Measurements from ENCODE around the gene HSD11B1. TPM values are rescaled to one million over a fixed set of nuclear protein-coding genes. Genes with fewer than 3 reads are reported as not detected.

The HSD11B1 gene
- total RNA-seq, 1 experiment from 2014 or later, result not detected

DNA sequence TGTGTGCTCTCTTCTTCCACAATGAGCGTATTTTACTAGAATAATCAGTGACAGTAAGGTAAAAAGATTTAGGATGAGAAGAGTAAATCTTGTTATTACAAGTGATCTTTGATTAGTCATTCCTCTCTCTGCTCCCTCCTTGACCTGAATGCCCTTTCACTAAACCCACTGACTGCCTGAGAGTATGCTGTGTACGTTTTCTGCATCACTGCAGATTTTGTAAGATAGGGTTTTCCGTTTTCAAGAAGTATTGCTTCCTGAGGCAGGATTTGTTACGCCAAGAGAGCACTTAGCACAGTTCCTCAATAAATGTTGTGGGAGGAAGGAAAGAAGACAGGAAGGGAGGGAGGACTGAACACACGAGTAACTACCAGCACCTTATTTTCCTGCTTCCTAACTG is 44.7 kb upstream of the HSD11B1 start (continued):
- TF ChIP-seq, protein P1, sequence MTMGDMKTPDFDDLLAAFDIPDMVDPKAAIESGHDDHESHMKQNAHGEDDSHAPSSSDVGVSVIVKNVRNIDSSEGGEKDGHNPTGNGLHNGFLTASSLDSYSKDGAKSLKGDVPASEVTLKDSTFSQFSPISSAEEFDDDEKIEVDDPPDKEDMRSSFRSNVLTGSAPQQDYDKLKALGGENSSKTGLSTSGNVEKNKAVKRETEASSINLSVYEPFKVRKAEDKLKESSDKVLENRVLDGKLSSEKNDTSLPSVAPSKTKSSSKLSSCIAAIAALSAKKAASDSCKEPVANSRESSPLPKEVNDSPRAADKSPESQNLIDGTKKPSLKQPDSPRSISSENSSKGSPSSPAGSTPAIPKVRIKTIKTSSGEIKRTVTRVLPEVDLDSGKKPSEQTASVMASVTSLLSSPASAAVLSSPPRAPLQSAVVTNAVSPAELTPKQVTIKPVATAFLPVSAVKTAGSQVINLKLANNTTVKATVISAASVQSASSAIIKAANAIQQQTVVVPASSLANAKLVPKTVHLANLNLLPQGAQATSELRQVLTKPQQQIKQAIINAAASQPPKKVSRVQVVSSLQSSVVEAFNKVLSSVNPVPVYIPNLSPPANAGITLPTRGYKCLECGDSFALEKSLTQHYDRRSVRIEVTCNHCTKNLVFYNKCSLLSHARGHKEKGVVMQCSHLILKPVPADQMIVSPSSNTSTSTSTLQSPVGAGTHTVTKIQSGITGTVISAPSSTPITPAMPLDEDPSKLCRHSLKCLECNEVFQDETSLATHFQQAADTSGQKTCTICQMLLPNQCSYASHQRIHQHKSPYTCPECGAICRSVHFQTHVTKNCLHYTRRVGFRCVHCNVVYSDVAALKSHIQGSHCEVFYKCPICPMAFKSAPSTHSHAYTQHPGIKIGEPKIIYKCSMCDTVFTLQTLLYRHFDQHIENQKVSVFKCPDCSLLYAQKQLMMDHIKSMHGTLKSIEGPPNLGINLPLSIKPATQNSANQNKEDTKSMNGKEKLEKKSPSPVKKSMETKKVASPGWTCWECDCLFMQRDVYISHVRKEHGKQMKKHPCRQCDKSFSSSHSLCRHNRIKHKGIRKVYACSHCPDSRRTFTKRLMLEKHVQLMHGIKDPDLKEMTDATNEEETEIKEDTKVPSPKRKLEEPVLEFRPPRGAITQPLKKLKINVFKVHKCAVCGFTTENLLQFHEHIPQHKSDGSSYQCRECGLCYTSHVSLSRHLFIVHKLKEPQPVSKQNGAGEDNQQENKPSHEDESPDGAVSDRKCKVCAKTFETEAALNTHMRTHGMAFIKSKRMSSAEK (CRISPR knock-in tag; IDR thresholded peaks at IDR 0.05; ENCODE audit: borderline replicate concordance), result no peak
- TF ChIP-seq TCF7 (CRISPR knock-in tag; IDR thresholded peaks at IDR 0.05; ENCODE audit: low read depth) (no peak), JAZF1 (CRISPR knock-in tag; IDR thresholded peaks at IDR 0.05) (no peak), NFATC4 (CRISPR knock-in tag; IDR thresholded peaks at IDR 0.05) (no peak), SMAD3 (CRISPR knock-in tag; IDR thresholded peaks at IDR 0.05; ENCODE audit: borderline replicate concordance) (no peak), NR1H2 (CRISPR knock-in tag; IDR thresholded peaks at IDR 0.05) (no peak), JUN (CRISPR knock-in tag; IDR thresholded peaks at IDR 0.05) (no peak), ZNF219 (CRISPR knock-in tag; IDR thresholded peaks at IDR 0.05; ENCODE audit: borderline replicate concordance) (no peak), FOXK1 (CRISPR knock-in tag; IDR thresholded peaks at IDR 0.05) (no peak), NR3C1 (CRISPR knock-in tag; conservative IDR thresholded peaks at IDR 0.05; ENCODE audit: low read depth) (no peak)
- TF ChIP-seq, protein P2, sequence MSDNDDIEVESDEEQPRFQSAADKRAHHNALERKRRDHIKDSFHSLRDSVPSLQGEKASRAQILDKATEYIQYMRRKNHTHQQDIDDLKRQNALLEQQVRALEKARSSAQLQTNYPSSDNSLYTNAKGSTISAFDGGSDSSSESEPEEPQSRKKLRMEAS (CRISPR knock-in tag; IDR thresholded peaks at IDR 0.05), result no peak
- TF ChIP-seq, protein P3, sequence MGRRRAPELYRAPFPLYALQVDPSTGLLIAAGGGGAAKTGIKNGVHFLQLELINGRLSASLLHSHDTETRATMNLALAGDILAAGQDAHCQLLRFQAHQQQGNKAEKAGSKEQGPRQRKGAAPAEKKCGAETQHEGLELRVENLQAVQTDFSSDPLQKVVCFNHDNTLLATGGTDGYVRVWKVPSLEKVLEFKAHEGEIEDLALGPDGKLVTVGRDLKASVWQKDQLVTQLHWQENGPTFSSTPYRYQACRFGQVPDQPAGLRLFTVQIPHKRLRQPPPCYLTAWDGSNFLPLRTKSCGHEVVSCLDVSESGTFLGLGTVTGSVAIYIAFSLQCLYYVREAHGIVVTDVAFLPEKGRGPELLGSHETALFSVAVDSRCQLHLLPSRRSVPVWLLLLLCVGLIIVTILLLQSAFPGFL (CRISPR knock-in tag; IDR thresholded peaks at IDR 0.05; ENCODE audit: borderline replicate concordance), result no peak
- TF ChIP-seq, protein P4, sequence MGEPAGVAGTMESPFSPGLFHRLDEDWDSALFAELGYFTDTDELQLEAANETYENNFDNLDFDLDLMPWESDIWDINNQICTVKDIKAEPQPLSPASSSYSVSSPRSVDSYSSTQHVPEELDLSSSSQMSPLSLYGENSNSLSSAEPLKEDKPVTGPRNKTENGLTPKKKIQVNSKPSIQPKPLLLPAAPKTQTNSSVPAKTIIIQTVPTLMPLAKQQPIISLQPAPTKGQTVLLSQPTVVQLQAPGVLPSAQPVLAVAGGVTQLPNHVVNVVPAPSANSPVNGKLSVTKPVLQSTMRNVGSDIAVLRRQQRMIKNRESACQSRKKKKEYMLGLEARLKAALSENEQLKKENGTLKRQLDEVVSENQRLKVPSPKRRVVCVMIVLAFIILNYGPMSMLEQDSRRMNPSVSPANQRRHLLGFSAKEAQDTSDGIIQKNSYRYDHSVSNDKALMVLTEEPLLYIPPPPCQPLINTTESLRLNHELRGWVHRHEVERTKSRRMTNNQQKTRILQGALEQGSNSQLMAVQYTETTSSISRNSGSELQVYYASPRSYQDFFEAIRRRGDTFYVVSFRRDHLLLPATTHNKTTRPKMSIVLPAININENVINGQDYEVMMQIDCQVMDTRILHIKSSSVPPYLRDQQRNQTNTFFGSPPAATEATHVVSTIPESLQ (CRISPR knock-in tag; IDR thresholded peaks at IDR 0.05), result no peak
- TF ChIP-seq, protein P5, sequence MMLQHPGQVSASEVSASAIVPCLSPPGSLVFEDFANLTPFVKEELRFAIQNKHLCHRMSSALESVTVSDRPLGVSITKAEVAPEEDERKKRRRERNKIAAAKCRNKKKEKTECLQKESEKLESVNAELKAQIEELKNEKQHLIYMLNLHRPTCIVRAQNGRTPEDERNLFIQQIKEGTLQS (CRISPR knock-in tag; conservative IDR thresholded peaks at IDR 0.05), result no peak

DNA sequence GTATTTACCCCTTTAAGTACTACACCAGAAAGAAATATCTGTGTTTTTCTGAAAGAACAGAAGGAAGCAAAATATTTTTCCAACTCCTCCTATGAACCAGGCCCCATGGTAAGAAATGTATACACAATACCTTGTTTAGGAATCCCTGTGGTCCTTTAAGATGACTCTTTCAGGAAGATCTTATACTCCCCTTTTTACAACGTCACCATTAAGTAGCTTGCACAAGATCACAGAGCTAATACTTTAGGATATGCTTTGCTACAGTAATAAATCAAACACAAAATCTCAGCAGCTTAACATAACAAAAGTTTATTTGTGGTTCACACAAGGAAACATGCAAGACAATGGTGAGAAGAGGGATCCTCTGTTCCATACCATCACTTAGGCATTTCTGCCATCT is 43.6 kb upstream of the HSD11B1 start:
- H3K4me1 Mint-ChIP-seq, result peaks cover 6% of the 10 kb centered on the region; the same call in 1 of the 2 replicates
- no peak overlapping the region for H3K4me3 Mint-ChIP-seq
- no peaks in the 10 kb centered on the region for H3K27me3 Mint-ChIP-seq (ENCODE audit: low read depth)
- H3K27ac Mint-ChIP-seq, result no peak overlapping the region
- no peaks in the 10 kb centered on the region for H3K36me3 Mint-ChIP-seq
- ChIA-PET POLR2A (no interaction called here), CTCF (no interaction called here)
- H3K9me3 Mint-ChIP-seq, result no peaks in the 10 kb centered on the region
- no peak for ATAC-seq
- DNase-seq (ENCODE audit: low spot score), result no peak
- TF ChIP-seq JUN (CRISPR knock-in tag; IDR thresholded peaks at IDR 0.05) (no peak), ZNF263 (CRISPR knock-in tag; IDR thresholded peaks at IDR 0.05; ENCODE audit: low read depth) (no peak), ZNF317 (CRISPR knock-in tag; IDR thresholded peaks at IDR 0.05; ENCODE audit: borderline replicate concordance, low read depth) (no peak), ZNF396 (CRISPR knock-in tag; IDR thresholded peaks at IDR 0.05; ENCODE audit: borderline replicate concordance) (no peak), RELA (CRISPR knock-in tag; IDR thresholded peaks at IDR 0.05; ENCODE audit: borderline replicate concordance) (no peak), CREB1 (CRISPR knock-in tag; IDR thresholded peaks at IDR 0.05) (no peak), MXD4 (CRISPR knock-in tag; IDR thresholded peaks at IDR 0.05; ENCODE audit: borderline replicate concordance) (no peak), TP53 (CRISPR knock-in tag; IDR thresholded peaks at IDR 0.05) (no peak), FOXJ3 (CRISPR knock-in tag; IDR thresholded peaks at IDR 0.05; ENCODE audit: borderline replicate concordance) (no peak), ETV6 (CRISPR knock-in tag; IDR thresholded peaks at IDR 0.05) (no peak)
- TF ChIP-seq, protein P6, sequence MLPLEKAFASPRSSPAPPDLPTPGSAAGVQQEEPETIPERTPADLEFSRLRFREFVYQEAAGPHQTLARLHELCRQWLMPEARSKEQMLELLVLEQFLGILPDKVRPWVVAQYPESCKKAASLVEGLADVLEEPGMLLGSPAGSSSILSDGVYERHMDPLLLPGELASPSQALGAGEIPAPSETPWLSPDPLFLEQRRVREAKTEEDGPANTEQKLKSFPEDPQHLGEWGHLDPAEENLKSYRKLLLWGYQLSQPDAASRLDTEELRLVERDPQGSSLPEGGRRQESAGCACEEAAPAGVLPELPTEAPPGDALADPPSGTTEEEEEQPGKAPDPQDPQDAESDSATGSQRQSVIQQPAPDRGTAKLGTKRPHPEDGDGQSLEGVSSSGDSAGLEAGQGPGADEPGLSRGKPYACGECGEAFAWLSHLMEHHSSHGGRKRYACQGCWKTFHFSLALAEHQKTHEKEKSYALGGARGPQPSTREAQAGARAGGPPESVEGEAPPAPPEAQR (CRISPR knock-in tag; IDR thresholded peaks at IDR 0.05), result no peak
- TF ChIP-seq, protein P3 (CRISPR knock-in tag; IDR thresholded peaks at IDR 0.05; ENCODE audit: borderline replicate concordance), result no peak
- TF ChIP-seq, protein P7, sequence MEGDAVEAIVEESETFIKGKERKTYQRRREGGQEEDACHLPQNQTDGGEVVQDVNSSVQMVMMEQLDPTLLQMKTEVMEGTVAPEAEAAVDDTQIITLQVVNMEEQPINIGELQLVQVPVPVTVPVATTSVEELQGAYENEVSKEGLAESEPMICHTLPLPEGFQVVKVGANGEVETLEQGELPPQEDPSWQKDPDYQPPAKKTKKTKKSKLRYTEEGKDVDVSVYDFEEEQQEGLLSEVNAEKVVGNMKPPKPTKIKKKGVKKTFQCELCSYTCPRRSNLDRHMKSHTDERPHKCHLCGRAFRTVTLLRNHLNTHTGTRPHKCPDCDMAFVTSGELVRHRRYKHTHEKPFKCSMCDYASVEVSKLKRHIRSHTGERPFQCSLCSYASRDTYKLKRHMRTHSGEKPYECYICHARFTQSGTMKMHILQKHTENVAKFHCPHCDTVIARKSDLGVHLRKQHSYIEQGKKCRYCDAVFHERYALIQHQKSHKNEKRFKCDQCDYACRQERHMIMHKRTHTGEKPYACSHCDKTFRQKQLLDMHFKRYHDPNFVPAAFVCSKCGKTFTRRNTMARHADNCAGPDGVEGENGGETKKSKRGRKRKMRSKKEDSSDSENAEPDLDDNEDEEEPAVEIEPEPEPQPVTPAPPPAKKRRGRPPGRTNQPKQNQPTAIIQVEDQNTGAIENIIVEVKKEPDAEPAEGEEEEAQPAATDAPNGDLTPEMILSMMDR (IDR thresholded peaks at IDR 0.05), result no peak
